Measurements from ENCODE around the gene CCR7.

DNA sequence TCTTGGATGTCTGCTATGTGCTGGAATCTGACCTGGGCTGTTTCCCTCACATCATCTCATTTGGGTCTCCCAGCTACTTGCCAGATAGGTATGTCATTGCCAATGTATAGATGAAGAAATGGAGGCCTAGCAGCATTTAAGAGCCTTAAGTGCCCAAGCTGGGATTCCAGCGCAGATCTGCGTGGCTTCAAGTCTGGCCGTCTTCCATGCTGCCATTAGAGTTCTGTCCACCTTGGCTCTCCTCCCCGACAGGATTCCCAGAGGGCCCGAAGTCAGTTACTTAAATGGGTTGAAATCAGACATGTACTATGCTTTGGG, 33.0 kb upstream of the CCR7 start:
- TF ChIP-seq CTCF (IDR thresholded peaks at IDR 0.05), result no peak
- TF ChIP-seq POLR2A (IDR thresholded peaks at IDR 0.05), result no peak
- TF ChIP-seq EP300 (IDR thresholded peaks at IDR 0.05), result no peak

All from tibial nerve (tissue), 4 donors.